HepG2 (cell line): Measurements from ENCODE around the gene CAMSAP2. TPM values are rescaled to one million over a fixed set of nuclear protein-coding genes. Genes with fewer than 3 reads are reported as not detected.
A peak's percentile ranks its signal among the peaks of the same experiment; 100 is the strongest.

Experiments used
- CERS6 ChIP-seq: sonication (generic); formaldehyde crosslinking; IDR thresholded peaks from 2 replicates; pipeline ENCODE4 v1.5.0; 2020; ENCODE audit warnings: missing genetic modification reagents
- FOXO1 ChIP-seq: sonication (generic); formaldehyde crosslinking; IDR thresholded peaks from 2 replicates; pipeline ENCODE4 v1.4.0; 2020; ENCODE audit warnings: missing genetic modification reagents
- KAT2B ChIP-seq: fragments of 150-350 bp; IDR thresholded peaks from 2 replicates; pipeline ENCODE4 v1.6.1; 2014; ENCODE audit warnings: low read depth, low read length, borderline replicate concordance
- MZF1 ChIP-seq: sonication (generic); formaldehyde crosslinking; IDR thresholded peaks from 2 replicates; pipeline ENCODE4 v1.8.1; 2023; ENCODE audit warnings: mild to moderate bottlenecking, missing genetic modification reagents, borderline replicate concordance
- PRDM15 ChIP-seq: sonication (generic); formaldehyde crosslinking; IDR thresholded peaks from 2 replicates; pipeline ENCODE4 v1.4.0; 2020; ENCODE audit warnings: missing genetic modification reagents
- SNAPC2 ChIP-seq: sonication (generic); formaldehyde crosslinking; IDR thresholded peaks from 2 replicates; pipeline ENCODE4 v1.8.1; 2022; ENCODE audit warnings: mild to moderate bottlenecking, missing genetic modification reagents
- SP2 ChIP-seq: sonication (generic); formaldehyde crosslinking; IDR thresholded peaks from 2 replicates; pipeline ENCODE4 v1.5.1; 2020; ENCODE audit warnings: mild to moderate bottlenecking, missing genetic modification reagents
- THYN1 ChIP-seq: sonication (generic); formaldehyde crosslinking; IDR thresholded peaks from 2 replicates; pipeline ENCODE4 v1.8.1; 2023; ENCODE audit warnings: low read depth, mild to moderate bottlenecking, moderate library complexity, missing genetic modification reagents, borderline replicate concordance
- YEATS4 ChIP-seq: sonication (generic); formaldehyde crosslinking; IDR thresholded peaks from 2 replicates; pipeline ENCODE4 v1.4.0; 2020; ENCODE audit warnings: missing genetic modification reagents, borderline replicate concordance
- ZNF235 ChIP-seq: sonication (generic); formaldehyde crosslinking; IDR thresholded peaks from 2 replicates; pipeline ENCODE4 v1.8.1; 2023; ENCODE audit warnings: mild to moderate bottlenecking, missing genetic modification reagents, borderline replicate concordance
- ZNF292 ChIP-seq: sonication (generic); formaldehyde crosslinking; IDR thresholded peaks from 2 replicates; pipeline ENCODE4 v1.8.1; 2022; ENCODE audit warnings: mild to moderate bottlenecking, low read depth, missing genetic modification reagents, borderline replicate concordance
- ZNF407 ChIP-seq: sonication (generic); formaldehyde crosslinking; IDR thresholded peaks from one replicate; pipeline ENCODE4 v1.5.1; 2020; ENCODE audit warnings: mild to moderate bottlenecking, missing genetic modification reagents; ENCODE audit errors: not compliant biosample characterization
- ZNF75D ChIP-seq: sonication (generic); formaldehyde crosslinking; IDR thresholded peaks from 2 replicates; pipeline ENCODE4 v1.8.1; 2023; ENCODE audit warnings: missing genetic modification reagents, mild to moderate bottlenecking, borderline replicate concordance
- ZNF788 ChIP-seq: sonication (generic); formaldehyde crosslinking; IDR thresholded peaks from 2 replicates; pipeline ENCODE4 v1.5.0; 2020; ENCODE audit warnings: mild to moderate bottlenecking, missing genetic modification reagents, borderline replicate concordance
- ZNF792 ChIP-seq: IDR thresholded peaks from 2 replicates; pipeline ENCODE4 v1.6.1; 2016
- polyA plus RNA-seq, 8 experiments: library from polyadenylated mRNA; depleted of rRNA in 3 of 8; stranded (reverse) in 7 of 8; unstranded in 1 of 8; fragments of >200 nt; fragmentation: Illumina TruSeq in 4 of 8; extraction: Trizol in 4 of 8; gene quantifications; 2 replicates each; pipeline versions ENCODE4 v1.2.1 to v1.2.3, GENCODE V29; 2011 to 2016; ENCODE audit warnings: low read depth in 4 of 8, missing spikeins in 1 of 8, mixed read lengths in 1 of 8; ENCODE audit not compliant: insufficient read depth in 1 of 8
- total RNA-seq, 5 experiments: library from RNA; depleted of rRNA; stranded (reverse); fragments of >200 nt; fragmentation: Illumina TruSeq; extraction: Trizol; gene quantifications; 2 replicates each; pipeline ENCODE4 v1.2.3, GENCODE V29; 2016; ENCODE audit warnings: low read depth in 1 of 5

CAMSAP2 gene
- total and polyA plus RNA-seq, 2 of the 13 experiments (the other 11 are each of a cell fraction or from before 2014, with no cell fraction given): 3.4 to 8.2 TPM

- TF ChIP-seq ZNF407 (CRISPR knock-in tag) (no peak), SP2 (CRISPR knock-in tag) (no peak), YEATS4 (CRISPR knock-in tag) (peak; percentile 77; the same call in 1 of the 2 replicates), ZNF292 (CRISPR knock-in tag) (no peak), ZNF792 (0 out of 2 replicates have a peak, but pooled peaks have one; percentile 11), THYN1 (CRISPR knock-in tag) (no peak), MZF1 (CRISPR knock-in tag) (no peak), KAT2B (no peak), ZNF75D (CRISPR knock-in tag) (no peak), ZNF788 (CRISPR knock-in tag) (peak; percentile 34; the same call in 1 of the 2 replicates), SNAPC2 (CRISPR knock-in tag) (no peak), FOXO1 (CRISPR knock-in tag) (no peak), PRDM15 (CRISPR knock-in tag) (0 out of 2 replicates have a peak, but pooled peaks have one; percentile 13), CERS6 (CRISPR knock-in tag) (no peak), ZNF235 (CRISPR knock-in tag) (no peak)
Measured at GRCh38 chr1:200890818-200891773, 152.4 kb downstream of the CAMSAP2 start (continued).
